HG02981 (cell line): Measurements from ENCODE around the gene FAP.

Experiments
- ATAC-seq: cut with Tn5 transposase; IDR thresholded peaks from one replicate; pipeline ENCODE4 v1.9.1; 2021; ENCODE audit warnings: mild to moderate bottlenecking, moderate library complexity; ENCODE audit not compliant: unreplicated experiment

FAP gene

GRCh38 chr2:162242586-162243280 is 512 bp downstream of the FAP start:
- no peak for ATAC-seq

DNA sequence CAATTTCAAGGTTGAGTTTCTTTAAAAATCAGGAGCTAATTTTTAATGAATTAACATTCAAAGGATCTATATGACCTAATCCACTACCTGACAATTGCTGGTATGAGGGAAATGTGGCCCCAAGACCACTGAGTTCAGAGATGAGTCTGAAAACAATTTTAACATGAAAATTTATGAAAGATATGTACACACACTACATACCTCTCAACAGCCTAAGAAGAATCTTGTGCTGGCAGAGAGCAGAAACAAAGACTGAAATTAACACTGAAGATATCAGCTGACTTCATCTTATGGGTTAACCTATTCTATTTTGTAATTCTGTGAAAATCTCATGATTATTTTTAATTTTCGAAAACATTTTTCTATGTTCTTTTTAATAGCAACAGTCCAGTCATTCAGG is 1.7 kb downstream of the FAP start:
- ATAC-seq = no peak

DNA sequence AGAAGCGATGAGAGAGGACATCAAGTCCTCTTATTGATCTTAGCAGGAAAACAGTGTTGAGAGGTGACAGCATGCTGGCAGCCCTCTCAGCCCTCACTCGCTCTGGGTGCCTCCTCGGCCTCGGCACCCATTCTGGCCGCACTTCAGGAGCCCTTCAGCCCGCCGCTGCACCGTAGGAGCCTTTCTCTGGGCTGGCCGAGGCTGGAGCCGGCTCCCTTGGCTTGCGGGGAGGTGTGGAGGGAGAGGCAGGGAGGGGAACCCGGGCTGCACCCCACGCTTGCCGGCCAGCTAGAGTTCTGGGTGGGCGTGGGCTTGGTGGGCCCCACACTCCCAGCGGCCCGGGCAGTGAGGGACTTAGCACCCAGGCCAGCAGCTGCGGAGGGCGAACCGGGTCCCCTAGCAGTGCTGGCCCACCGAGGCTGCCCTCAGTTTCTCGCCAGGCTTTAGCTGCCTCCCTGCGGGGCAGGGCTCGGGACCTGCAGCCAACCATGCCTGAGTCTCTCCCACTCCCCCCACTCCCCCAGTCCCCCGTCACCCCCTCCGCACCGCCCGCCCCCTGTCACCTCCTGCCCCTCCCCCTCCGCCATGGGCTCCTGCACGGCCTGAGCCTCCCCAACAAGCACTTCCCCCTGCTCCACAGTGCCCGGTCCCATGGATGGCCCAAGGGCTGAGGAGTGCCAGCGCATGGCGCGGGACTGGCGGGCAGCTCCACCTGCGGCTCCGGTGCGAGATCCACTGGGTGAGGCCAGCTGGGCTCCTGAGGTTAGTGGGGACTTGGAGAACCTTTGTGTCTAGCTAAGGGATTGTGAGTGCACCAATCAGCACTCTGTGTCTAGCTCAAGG is 8.4 kb downstream of the FAP start:
- ATAC-seq = no peak

GRCh38 chr2:162233197-162233596 is 10.0 kb downstream of the FAP start:
- no peak for ATAC-seq

DNA sequence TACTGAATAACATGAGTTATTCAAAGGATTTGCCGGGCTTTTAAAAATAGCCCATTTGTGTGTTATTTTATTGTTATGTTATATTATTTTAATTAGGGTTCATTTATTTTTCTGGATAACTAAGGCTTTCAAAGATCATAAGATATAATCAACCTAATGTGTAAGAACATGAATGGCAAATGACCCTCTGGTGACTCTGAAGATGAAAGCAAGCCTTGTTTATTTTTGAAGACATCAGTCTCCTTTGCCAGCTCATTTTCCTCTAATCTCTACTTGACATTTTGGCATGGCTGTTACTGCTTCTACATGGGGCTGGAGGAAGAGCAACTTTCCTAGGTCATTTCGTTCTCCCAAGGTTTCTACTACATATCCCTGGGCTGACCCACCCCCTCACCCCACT is 10.6 kb downstream of the FAP start:
- no peak for ATAC-seq

GRCh38 chr2:162232027-162232426 is 11.2 kb downstream of the FAP start:
- ATAC-seq = no peak

- no peak for ATAC-seq
Observed at GRCh38 chr2:162230761-162231160, 12.5 kb downstream of the FAP start.

- no peak for ATAC-seq
Observed at GRCh38 chr2:162226836-162227235, 16.4 kb downstream of the FAP start.

GRCh38 chr2:162221064-162221463 is 22.2 kb downstream of the FAP start:
- peak; percentile 91 for ATAC-seq

DNA sequence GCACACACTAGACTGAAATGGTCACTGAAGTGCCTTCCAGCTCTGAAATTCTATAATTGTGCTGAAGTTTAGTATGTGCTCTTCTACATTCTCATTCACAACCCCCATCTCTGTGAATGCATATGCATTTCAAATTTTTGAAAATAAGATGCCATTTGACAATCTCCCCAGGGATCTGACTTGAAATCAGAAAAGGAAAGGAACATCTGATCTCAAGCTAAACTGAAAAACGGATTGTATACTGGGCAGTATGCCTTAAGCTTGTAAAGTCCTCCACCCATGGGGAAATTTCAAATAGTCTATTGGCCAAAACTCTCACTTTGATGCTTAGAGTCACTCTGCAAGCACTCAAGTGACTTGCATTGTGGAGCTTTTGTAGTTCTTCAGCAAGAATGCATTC is 22.9 kb downstream of the FAP start:
- no peak for ATAC-seq

- no peak for ATAC-seq
Observed at GRCh38 chr2:162219426-162219825, 23.8 kb downstream of the FAP start.

GRCh38 chr2:162217598-162217997 is 25.6 kb downstream of the FAP start:
- ATAC-seq = no peak

- ATAC-seq = no peak
Observed at GRCh38 chr2:162215162-162215561, 28.1 kb downstream of the FAP start.

DNA sequence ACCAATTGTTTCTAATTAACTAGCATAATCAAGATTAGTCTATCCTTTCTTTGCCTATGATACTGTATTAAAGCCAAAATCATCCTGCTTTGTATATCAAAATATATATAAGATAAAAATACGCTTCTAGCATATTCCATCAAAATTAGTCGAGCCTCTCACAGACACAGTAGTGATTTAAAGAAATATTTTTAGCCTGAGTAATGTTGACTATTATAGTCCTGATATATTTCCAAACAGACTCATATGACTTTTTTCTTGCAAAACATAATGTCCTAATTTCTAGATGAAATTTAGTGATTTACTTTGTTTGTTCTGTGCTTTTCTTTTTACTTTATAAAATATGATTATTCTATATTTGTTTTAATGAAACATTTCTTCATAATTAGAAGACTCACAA is 30.9 kb downstream of the FAP start:
- ATAC-seq = no peak

DNA sequence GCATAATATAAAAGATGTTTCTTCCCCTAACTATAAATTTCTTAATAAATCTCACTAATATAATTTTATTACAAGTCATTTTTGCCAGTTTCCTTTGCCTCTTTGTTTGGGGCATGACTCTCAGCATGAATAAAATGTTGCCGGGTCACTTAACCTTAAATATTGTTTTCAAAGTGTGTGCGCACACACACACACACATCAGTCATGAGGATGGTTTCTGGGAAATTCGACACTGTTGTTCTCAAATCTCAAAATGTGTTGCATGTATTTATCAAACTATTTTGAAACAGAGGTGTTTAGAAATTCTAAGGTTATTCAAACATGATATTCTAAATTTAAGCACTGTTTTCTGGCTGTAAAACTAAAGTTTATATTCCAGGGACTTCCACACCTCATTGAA is 31.5 kb downstream of the FAP start:
- ATAC-seq = no peak

DNA sequence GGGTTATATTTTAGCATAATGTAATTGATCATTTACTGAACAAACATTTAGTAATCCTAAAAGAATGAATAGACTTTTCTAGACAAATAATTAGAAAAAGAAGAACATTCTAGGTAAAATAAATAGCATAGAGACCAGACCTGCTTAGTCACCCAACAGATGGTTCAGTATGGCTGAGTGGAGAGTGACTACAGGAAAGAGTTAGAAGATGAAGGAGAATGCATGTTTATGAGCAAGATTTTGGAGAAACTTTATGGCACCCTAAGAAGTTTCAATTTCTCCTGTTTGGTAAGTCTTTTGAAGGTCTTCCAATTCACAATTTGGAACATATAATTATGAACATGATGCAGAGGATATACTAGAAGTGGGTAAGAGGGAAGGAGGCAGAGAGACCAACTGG is 32.9 kb downstream of the FAP start:
- ATAC-seq = no peak

- no peak for ATAC-seq
Observed at GRCh38 chr2:162202203-162202602, 41.0 kb downstream of the FAP start.

GRCh38 chr2:162200636-162201035 is 42.6 kb downstream of the FAP start:
- ATAC-seq = no peak

GRCh38 chr2:162199913-162200312 is 43.3 kb downstream of the FAP start:
- no peak for ATAC-seq

DNA sequence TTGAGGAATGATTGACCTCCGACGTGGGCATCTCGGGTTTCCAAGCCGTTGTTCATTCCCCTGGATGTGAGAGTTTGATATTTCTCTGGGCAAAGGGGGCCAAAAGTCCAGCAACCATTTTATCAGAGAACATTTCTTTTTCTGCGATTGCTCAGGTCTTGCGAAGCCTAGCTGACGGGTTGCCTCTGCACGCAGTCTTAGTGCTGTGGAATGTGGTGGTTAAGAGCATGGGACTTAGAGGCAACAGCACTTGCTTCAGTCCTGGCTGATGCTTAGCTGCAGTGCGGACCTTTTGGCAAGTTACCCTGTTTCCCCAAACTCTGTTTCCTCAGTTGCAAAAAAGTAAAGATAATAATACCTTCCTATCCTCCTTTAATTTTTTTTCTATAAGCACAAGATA is 45.0 kb downstream of the FAP start:
- no peak for ATAC-seq

DNA sequence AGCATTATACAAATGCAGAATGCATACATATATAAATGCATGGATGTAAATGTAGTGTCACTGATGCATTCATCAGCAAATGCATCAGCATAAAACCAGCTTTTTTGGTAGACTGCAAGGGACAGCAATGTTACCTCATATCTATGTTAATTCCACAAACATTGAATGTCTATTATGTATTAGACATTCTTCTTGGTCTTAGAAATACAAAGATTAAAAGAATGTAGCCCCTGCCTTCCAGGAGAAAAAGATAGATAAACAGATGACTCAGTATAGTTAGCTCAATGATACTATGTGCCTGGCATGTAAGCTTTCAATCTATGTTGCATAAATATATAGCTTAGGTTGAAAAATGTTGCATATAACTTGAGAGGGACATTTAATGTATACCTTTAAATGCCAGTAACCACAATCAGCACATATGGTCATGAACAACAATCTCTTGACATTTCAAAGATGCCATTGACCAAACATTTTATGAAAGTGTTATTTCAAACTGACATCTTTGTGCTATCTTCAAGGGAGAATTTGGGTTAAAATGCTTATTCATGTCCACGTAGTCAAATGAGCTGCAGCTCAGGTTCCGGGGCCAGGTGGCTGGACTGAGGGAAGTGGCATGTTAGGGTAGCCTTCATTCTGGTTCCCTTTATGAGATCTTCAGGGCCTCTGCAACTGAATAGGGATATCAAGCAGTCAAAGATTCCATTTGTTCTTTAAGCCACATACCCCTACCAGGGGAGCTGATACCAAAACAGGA is 46.0 kb downstream of the FAP start:
- ATAC-seq = no peak

DNA sequence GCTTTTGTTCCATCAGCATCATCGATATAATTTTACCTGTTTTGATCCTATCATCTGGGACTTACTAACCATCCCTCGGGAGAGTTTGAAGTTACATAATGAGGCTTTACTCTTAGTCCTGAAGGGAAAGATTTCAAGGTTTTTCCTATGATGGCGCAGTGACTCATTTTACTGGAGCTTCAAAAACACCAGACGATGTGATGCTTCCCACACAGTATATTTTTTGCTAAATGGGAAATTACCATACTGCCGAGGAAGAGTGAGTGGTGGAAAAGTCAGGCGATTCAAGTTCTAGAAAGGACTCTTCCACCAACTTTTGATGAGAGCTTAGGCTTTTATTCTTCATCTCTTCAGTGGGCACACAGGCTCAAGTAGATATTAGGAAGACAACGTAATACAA is 46.6 kb downstream of the FAP start:
- ATAC-seq = no peak
